Smooth muscle cell of the brain vasculature (primary cell): ENCODE measurements around the gene FBXL20.
"Not testable (repeated sequence)": the region's sequence is repeated elsewhere in the genome, so short reads cannot be mapped to it uniquely, and the experiment has no call there.

ENCODE experiments used
- DNase-seq: peaks from one replicate; pipeline ENCODE4 v3.0.0-alpha.2; 2012; ENCODE audit warnings: low read depth, low spot score

FBXL20 gene

GRCh38 chr17:39380144-39380543 lies 21.3 kb downstream of the FBXL20 start:
- DNase-seq: no peak

GRCh38 chr17:39376434-39376833 lies 25.0 kb downstream of the FBXL20 start:
- no peak for DNase-seq

GRCh38 chr17:39367805-39368204 lies 33.6 kb downstream of the FBXL20 start:
- DNase-seq: not testable (repeated sequence)

- no peak for DNase-seq
Measured at GRCh38 chr17:39365872-39366271, 35.6 kb downstream of the FBXL20 start.

GRCh38 chr17:39365242-39365641 lies 36.2 kb downstream of the FBXL20 start:
- DNase-seq: no peak

GRCh38 chr17:39364236-39365025 lies 37.0 kb downstream of the FBXL20 start:
- DNase-seq: no peak

GRCh38 chr17:39361064-39361463 lies 40.4 kb downstream of the FBXL20 start:
- no peak for DNase-seq

GRCh38 chr17:39360537-39360936 lies 40.9 kb downstream of the FBXL20 start:
- DNase-seq: no peak

- no peak for DNase-seq
Measured at GRCh38 chr17:39359994-39360393, 41.4 kb downstream of the FBXL20 start.

- no peak for DNase-seq
Measured at GRCh38 chr17:39357986-39358385, 43.4 kb downstream of the FBXL20 start.

GRCh38 chr17:39357488-39357887 lies 43.9 kb downstream of the FBXL20 start:
- DNase-seq: no peak

- DNase-seq: no peak
Measured at GRCh38 chr17:39352986-39353385, 48.4 kb downstream of the FBXL20 start.

GRCh38 chr17:39352511-39352910 lies 48.9 kb downstream of the FBXL20 start:
- DNase-seq: no peak

GRCh38 chr17:39351508-39351907 lies 49.9 kb downstream of the FBXL20 start:
- no peak for DNase-seq

GRCh38 chr17:39349246-39349645 lies 52.2 kb downstream of the FBXL20 start:
- DNase-seq: no peak

- DNase-seq: not testable (repeated sequence)
Measured at GRCh38 chr17:39346863-39347262, 54.6 kb downstream of the FBXL20 start.

- no peak for DNase-seq
Measured at GRCh38 chr17:39341541-39341940, 59.9 kb downstream of the FBXL20 start.

- DNase-seq: no peak
Measured at GRCh38 chr17:39340731-39341130, 60.7 kb downstream of the FBXL20 start.

- DNase-seq: no peak
Measured at GRCh38 chr17:39339272-39339671, 62.2 kb downstream of the FBXL20 start.

- not testable (repeated sequence) for DNase-seq
Measured at GRCh38 chr17:39337649-39338048, 63.8 kb downstream of the FBXL20 start.

- DNase-seq: no peak
Measured at GRCh38 chr17:39335704-39336223, 65.7 kb downstream of the FBXL20 start.

GRCh38 chr17:39334008-39334744 lies 67.2 kb downstream of the FBXL20 start:
- DNase-seq: not testable (repeated sequence)

- no peak for DNase-seq
Measured at GRCh38 chr17:39332092-39332491, 69.3 kb downstream of the FBXL20 start.
